C4-2B (cell line): ENCODE measurements around the gene PODNL1.
"Not testable (repeated sequence)": the region's sequence is repeated elsewhere in the genome, so short reads cannot be mapped to it uniquely, and the experiment has no call there.

Source experiments
- H3K27ac ChIP-seq: fragments of 450-650 bp; 2 replicates; pipeline ENCODE4 v1.5.1; 2017
- ZFX ChIP-seq: fragments of 450-650 bp; IDR thresholded peaks from 2 replicates; pipeline ENCODE4 v1.6.1; 2017
- TF ChIP-seq, protein P1 (sequence below): fragments of 450-650 bp; conservative IDR thresholded peaks from 2 replicates; pipeline ENCODE4 v1.5.1; 2017; ENCODE audit warnings: mild to moderate bottlenecking

Gene PODNL1

DNA sequence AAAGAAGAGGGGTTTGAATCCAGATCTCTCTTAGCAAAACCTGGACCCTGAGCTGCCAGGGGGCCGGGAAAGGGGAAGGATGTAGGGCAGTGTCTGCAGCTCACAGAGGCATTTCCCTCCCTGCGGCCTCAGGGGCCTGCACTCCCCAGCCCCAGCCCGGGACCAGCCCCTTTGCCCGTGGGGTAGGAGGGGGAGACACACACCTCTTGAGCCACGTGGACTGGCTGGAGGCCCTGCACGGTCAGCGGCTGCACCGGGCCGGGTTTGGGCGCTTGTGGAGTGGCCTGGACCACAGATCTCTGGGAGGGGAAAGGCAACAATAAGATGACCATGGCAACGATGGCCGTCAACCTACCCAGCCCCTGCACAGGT lies 41.0 kb upstream of the PODNL1 start:
- TF ChIP-seq, protein P1, sequence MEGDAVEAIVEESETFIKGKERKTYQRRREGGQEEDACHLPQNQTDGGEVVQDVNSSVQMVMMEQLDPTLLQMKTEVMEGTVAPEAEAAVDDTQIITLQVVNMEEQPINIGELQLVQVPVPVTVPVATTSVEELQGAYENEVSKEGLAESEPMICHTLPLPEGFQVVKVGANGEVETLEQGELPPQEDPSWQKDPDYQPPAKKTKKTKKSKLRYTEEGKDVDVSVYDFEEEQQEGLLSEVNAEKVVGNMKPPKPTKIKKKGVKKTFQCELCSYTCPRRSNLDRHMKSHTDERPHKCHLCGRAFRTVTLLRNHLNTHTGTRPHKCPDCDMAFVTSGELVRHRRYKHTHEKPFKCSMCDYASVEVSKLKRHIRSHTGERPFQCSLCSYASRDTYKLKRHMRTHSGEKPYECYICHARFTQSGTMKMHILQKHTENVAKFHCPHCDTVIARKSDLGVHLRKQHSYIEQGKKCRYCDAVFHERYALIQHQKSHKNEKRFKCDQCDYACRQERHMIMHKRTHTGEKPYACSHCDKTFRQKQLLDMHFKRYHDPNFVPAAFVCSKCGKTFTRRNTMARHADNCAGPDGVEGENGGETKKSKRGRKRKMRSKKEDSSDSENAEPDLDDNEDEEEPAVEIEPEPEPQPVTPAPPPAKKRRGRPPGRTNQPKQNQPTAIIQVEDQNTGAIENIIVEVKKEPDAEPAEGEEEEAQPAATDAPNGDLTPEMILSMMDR = no peak
- no peak overlapping the region for H3K27ac ChIP-seq

DNA sequence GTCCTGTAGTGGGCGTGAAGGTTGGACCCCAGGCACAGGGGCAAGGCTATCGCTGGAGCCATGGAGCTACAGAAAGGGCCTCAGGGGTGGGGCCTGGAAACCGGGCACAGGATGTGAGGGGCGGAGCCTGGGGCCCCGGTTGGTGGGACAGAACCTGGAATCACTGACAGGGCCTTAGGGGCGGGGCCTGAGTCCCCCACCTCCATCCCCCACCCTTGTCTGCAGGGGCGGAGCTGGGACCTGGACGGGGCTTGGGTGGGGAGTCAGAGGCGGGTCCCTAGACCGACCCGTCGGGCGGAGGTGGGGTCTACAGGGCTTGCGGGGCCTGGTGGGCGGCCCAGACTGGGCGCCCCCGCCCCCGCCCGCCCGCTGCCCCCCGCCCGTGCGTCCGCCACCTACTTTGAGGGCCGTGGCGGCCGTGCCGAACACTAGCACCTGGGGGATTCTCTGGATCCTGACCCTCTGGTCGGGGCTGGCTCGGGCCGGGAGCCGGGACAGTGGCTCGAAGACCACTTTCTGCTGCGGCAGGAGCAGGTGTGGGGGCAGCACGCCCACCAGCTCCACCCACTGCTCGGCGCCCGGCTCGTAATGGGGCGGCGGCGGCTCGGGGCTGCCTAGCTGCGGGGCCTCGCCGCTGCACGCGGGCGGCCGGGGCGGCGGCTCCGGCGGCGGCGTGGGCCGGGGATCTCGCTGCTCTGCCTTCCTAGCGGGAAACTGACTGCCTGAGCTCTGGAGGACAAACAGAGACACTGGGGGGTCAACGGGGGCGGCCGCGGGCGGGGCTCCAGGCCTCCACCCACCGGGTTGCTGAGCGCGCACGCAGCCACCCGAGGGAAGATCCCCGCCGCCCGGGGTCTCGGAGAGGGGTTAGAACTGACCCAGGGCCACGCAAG lies 40.4 kb upstream of the PODNL1 start:
- TF ChIP-seq, protein P1 = no peak
- no peak for TF ChIP-seq ZFX
- no peak overlapping the region for H3K27ac ChIP-seq

DNA sequence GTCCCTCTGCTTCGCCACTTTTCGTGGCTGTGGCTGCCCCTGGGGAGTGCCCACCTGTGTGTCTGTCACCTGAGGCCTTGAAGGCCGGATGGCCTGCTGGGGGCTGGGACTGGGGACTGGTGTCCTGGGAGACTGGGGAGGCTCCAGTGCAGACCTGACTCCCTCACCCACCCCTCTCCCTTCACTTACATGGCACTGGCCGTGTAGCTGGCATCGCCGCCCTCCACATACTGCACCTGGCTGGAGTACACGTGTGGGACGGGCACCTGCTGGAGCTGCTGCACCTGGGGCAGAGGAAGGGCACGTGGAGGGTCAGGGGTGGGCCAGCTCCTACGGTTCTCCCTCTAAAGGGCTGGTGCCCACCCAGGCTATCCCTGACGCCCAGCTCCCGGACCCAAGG lies 39.6 kb upstream of the PODNL1 start:
- H3K27ac ChIP-seq = no peak overlapping the region
- TF ChIP-seq, protein P1 = no peak
- no peak for TF ChIP-seq ZFX

DNA sequence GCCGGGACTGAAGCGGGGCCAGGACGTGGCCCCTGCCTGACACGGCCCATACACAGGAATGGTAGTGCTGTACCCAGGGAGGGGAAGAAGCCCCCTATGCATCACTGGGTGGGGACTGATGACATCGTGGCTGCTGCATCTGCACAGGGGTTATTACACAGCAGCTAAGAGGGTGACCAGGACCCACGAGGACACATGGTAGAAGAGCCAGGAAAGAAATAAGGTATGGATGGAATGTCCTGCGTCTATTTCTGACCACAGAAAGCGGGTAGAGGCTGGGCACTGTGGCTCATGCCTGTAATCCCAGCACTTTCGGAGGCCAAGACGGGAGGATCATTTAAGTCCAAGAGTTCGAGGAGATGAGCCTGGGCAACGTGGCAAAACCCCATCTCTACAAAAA lies 38.2 kb upstream of the PODNL1 start:
- no peak for TF ChIP-seq ZFX
- TF ChIP-seq, protein P1 = no peak
- H3K27ac ChIP-seq = no peak overlapping the region

DNA sequence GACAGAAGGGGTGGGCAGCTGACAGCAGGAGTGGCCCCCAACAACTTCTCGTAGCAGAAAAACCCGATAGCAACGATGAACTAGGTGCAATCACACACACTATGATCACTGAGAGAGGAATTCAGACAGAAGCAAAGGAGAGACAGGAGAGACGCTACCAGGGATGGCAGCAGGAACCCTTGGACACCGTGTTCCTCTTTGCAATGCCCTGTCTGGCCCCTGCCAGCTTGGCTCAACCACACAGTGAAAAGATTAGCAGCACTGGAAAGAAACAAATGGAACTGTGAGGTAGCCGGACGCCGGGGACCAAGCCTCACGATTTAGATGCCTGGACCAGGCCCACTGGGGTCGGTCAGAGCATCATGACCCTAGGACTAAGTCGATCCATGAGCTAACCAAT lies 37.7 kb upstream of the PODNL1 start:
- no peak for TF ChIP-seq ZFX
- TF ChIP-seq, protein P1 = no peak
- H3K27ac ChIP-seq = no peak overlapping the region

DNA sequence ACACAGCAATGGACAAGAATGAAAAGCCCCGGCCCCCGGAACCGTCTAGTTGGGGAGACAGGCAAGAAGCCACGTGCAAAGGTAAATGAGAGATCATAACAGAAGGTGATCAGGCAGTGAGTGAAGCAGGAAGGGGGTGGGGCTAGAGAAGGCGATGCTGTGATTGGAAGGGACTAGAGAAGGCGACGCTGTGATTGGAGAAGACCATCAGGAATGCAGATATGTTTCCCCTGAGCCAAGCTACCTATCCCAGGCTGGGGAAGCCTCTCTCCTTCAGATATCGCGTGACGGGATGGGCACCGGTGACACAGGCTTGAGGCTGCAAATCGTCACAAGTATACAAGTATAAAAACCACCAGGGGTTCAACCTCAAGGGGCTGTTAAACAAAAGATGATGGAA lies 35.9 kb upstream of the PODNL1 start:
- no peak for TF ChIP-seq ZFX
- TF ChIP-seq, protein P1 = no peak
- H3K27ac ChIP-seq = no peak overlapping the region

DNA sequence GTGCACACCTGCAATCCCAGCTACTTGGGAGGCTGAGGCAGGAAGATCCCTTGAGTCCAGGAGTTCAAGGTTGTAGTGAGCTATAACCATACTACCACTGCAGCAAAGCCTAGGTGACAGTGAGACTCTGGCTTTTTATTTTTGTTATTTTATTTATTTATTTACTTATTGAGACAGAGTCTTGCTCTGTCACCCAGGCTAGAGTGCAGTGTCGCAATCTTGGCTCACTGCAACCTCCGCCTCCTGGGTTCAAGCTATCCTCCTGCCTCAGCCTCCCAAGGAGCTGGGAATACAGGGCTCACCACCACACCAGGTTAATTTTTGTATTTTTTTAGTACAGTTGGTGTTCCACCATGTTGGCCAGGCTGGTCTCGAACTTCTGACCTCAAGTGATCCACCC lies 35.3 kb upstream of the PODNL1 start:
- not testable (repeated sequence) for H3K27ac ChIP-seq
